SKM-1 treated with dmso at 0.1 percent for 144 hours (cell line): ENCODE measurements around the gene FRRS1L.

Experiments used
- DNase-seq: peaks from one replicate; lab custom pipeline; 2025; ENCODE audit not compliant: unreplicated experiment; lab: John Stamatoyannopoulos, UW

Gene FRRS1L

GRCh38 chr9:109176963-109177362 is 9.9 kb upstream of the FRRS1L start:
- no peak for DNase-seq

GRCh38 chr9:109176386-109176785 is 9.3 kb upstream of the FRRS1L start:
- DNase-seq, result no peak

GRCh38 chr9:109172935-109173334 is 5.9 kb upstream of the FRRS1L start:
- no peak for DNase-seq

GRCh38 chr9:109171926-109172325 is 4.9 kb upstream of the FRRS1L start:
- no peak for DNase-seq

GRCh38 chr9:109168170-109168569 is 1.1 kb upstream of the FRRS1L start:
- no peak for DNase-seq

- no peak for DNase-seq
Measured at GRCh38 chr9:109167716-109168115, 667 bp upstream of the FRRS1L start.

- DNase-seq, result no peak
Measured at GRCh38 chr9:109166171-109166770, 778 bp downstream of the FRRS1L start.

- peak; percentile 14 for DNase-seq
Measured at GRCh38 chr9:109164042-109164441, 3.0 kb downstream of the FRRS1L start.

GRCh38 chr9:109163194-109163593 is 3.9 kb downstream of the FRRS1L start:
- no peak for DNase-seq

- no peak for DNase-seq
Measured at GRCh38 chr9:109162677-109163076, 4.4 kb downstream of the FRRS1L start.

GRCh38 chr9:109161471-109161870 is 5.6 kb downstream of the FRRS1L start:
- no peak for DNase-seq

GRCh38 chr9:109159583-109159982 is 7.5 kb downstream of the FRRS1L start:
- no peak for DNase-seq

GRCh38 chr9:109158651-109159050 is 8.4 kb downstream of the FRRS1L start:
- DNase-seq, result no peak

GRCh38 chr9:109156708-109157107 is 10.3 kb downstream of the FRRS1L start:
- no peak for DNase-seq

- no peak for DNase-seq
Measured at GRCh38 chr9:109150925-109151545, 16.0 kb downstream of the FRRS1L start.

GRCh38 chr9:109149722-109150121 is 17.3 kb downstream of the FRRS1L start:
- DNase-seq, result no peak

- DNase-seq, result no peak
Measured at GRCh38 chr9:109149089-109149488, 18.0 kb downstream of the FRRS1L start.

GRCh38 chr9:109145051-109145450 is 22.0 kb downstream of the FRRS1L start:
- DNase-seq, result no peak

- DNase-seq, result peak; percentile 20
Measured at GRCh38 chr9:109143881-109144562, 23.0 kb downstream of the FRRS1L start.

GRCh38 chr9:109141375-109141774 is 25.7 kb downstream of the FRRS1L start:
- no peak for DNase-seq

GRCh38 chr9:109139851-109140250 is 27.2 kb downstream of the FRRS1L start:
- DNase-seq, result no peak

GRCh38 chr9:109138421-109138820 is 28.6 kb downstream of the FRRS1L start:
- DNase-seq, result no peak
